ENCODE results near the gene GSG1. TPM values are rescaled to one million over a fixed set of nuclear protein-coding genes. Genes with fewer than 3 reads are reported as not detected.

GSG1 gene
- total RNA-seq, 1 experiment from 2014 or later = 0.28 TPM

GRCh38 chr12:13119826-13120225 lies 16.4 kb upstream of the GSG1 start (continued):
- TF ChIP-seq FOXP4 (CRISPR knock-in tag; IDR thresholded peaks at IDR 0.05) (no peak), CREM (CRISPR knock-in tag; IDR thresholded peaks at IDR 0.05) (no peak), SOX15 (CRISPR knock-in tag; IDR thresholded peaks at IDR 0.05) (no peak), ZNF138 (CRISPR knock-in tag; conservative IDR thresholded peaks at IDR 0.05) (no peak), ESRRA (CRISPR knock-in tag; IDR thresholded peaks at IDR 0.05; ENCODE audit: borderline replicate concordance) (no peak), OVOL2 (CRISPR knock-in tag; IDR thresholded peaks at IDR 0.05; ENCODE audit: borderline replicate concordance) (no peak), EMX1 (CRISPR knock-in tag; IDR thresholded peaks at IDR 0.05) (no peak), SMAD4 (CRISPR knock-in tag; IDR thresholded peaks at IDR 0.05) (no peak)
- TF ChIP-seq, protein P1, sequence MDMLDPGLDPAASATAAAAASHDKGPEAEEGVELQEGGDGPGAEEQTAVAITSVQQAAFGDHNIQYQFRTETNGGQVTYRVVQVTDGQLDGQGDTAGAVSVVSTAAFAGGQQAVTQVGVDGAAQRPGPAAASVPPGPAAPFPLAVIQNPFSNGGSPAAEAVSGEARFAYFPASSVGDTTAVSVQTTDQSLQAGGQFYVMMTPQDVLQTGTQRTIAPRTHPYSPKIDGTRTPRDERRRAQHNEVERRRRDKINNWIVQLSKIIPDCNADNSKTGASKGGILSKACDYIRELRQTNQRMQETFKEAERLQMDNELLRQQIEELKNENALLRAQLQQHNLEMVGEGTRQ (CRISPR knock-in tag; IDR thresholded peaks at IDR 0.05) = no peak
- TF ChIP-seq, protein P2, sequence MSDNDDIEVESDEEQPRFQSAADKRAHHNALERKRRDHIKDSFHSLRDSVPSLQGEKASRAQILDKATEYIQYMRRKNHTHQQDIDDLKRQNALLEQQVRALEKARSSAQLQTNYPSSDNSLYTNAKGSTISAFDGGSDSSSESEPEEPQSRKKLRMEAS (CRISPR knock-in tag; IDR thresholded peaks at IDR 0.05) = no peak

GRCh38 chr12:13117029-13117428 lies 13.6 kb upstream of the GSG1 start:
- Mint-ChIP-seq H3K36me3 (peaks cover 5% of the 10 kb centered on the region), H3K27ac (no peak overlapping the region), H3K9me3 (peaks cover 6% of the 10 kb centered on the region), H3K4me3 (no peak overlapping the region), H3K27me3 (ENCODE audit: low read depth) (no peaks in the 10 kb centered on the region), H3K4me1 (peaks cover 31% of the 10 kb centered on the region)
- ChIA-PET POLR2A (interaction anchor here (0.6 kb wide), 1 partner anchor 237 kb away, joined by 5 read pairs; no protein-coding TSS in a partner anchor), CTCF (interaction anchor here (0.9 to 2.0 kb wide), 8 partner anchors 8 to 280 kb away, joined by 3 to 18 read pairs (median 4); partner anchors contain the start of gene FAM234B)
- ATAC-seq = peak; percentile 25; the same call in 1 of the 2 replicates
- no peak for TF ChIP-seq MLX (CRISPR knock-in tag; IDR thresholded peaks at IDR 0.05)
- TF ChIP-seq ZNF317 (CRISPR knock-in tag; IDR thresholded peaks at IDR 0.05; ENCODE audit: borderline replicate concordance, low read depth) = no peak
- TF ChIP-seq ZNF232 (CRISPR knock-in tag; IDR thresholded peaks at IDR 0.05) = no peak
- TF ChIP-seq ETV6 (CRISPR knock-in tag; IDR thresholded peaks at IDR 0.05) = no peak
- DNase-seq (ENCODE audit: low spot score) = no peak

- H3K4me3 Mint-ChIP-seq = no peak overlapping the region
- POLR2A ChIA-PET = interaction anchor here (1.8 kb wide), 1 partner anchor 14 kb away, joined by 6 read pairs; no protein-coding TSS in a partner anchor
- H3K9me3 Mint-ChIP-seq = peaks cover 12% of the 10 kb centered on the region
- no peak overlapping the region for H3K27ac Mint-ChIP-seq
- H3K36me3 Mint-ChIP-seq = peaks cover 10% of the 10 kb centered on the region
- DNase-seq (ENCODE audit: low spot score) (no peak), ATAC-seq (peak; percentile 38; the same call in 1 of the 2 replicates)
- CTCF ChIA-PET = interaction anchor here (0.9 to 2.0 kb wide), 10 partner anchors 9 to 280 kb away, joined by 3 to 18 read pairs (median 4); partner anchors contain the start of gene FAM234B
- H3K27me3 Mint-ChIP-seq (ENCODE audit: low read depth) = no peaks in the 10 kb centered on the region
- peaks cover 31% of the 10 kb centered on the region for H3K4me1 Mint-ChIP-seq
- no peak for TF ChIP-seq ZNF425 (CRISPR knock-in tag; conservative IDR thresholded peaks at IDR 0.05)
- TF ChIP-seq GRHL2 (CRISPR knock-in tag; IDR thresholded peaks at IDR 0.05; ENCODE audit: insufficient replicate concordance, severe bottlenecking) = no peak
- TF ChIP-seq, protein P3, sequence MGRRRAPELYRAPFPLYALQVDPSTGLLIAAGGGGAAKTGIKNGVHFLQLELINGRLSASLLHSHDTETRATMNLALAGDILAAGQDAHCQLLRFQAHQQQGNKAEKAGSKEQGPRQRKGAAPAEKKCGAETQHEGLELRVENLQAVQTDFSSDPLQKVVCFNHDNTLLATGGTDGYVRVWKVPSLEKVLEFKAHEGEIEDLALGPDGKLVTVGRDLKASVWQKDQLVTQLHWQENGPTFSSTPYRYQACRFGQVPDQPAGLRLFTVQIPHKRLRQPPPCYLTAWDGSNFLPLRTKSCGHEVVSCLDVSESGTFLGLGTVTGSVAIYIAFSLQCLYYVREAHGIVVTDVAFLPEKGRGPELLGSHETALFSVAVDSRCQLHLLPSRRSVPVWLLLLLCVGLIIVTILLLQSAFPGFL (CRISPR knock-in tag; IDR thresholded peaks at IDR 0.05; ENCODE audit: borderline replicate concordance) = no peak
- TF ChIP-seq GTF2I (CRISPR knock-in tag; conservative IDR thresholded peaks at IDR 0.05) = no peak
- no peak for TF ChIP-seq TCF7 (CRISPR knock-in tag; IDR thresholded peaks at IDR 0.05; ENCODE audit: low read depth)
- TF ChIP-seq FOXP1 (CRISPR knock-in tag; IDR thresholded peaks at IDR 0.05; ENCODE audit: borderline replicate concordance) = no peak
- no peak for TF ChIP-seq ATF2 (CRISPR knock-in tag; IDR thresholded peaks at IDR 0.05; ENCODE audit: borderline replicate concordance, low read depth)
- TF ChIP-seq SP1 (CRISPR knock-in tag; conservative IDR thresholded peaks at IDR 0.05) = no peak
- no peak for TF ChIP-seq FOXK1 (CRISPR knock-in tag; IDR thresholded peaks at IDR 0.05)
- no peak for TF ChIP-seq ZNF396 (CRISPR knock-in tag; IDR thresholded peaks at IDR 0.05; ENCODE audit: borderline replicate concordance)
Measured at GRCh38 chr12:13116259-13116658, 12.8 kb upstream of the GSG1 start.

All from WTC11 (cell line).